ENCODE measurements around the gene ATP5F1D. TPM values are rescaled to one million over a fixed set of nuclear protein-coding genes. Genes with fewer than 3 reads are reported as not detected.

ATP5F1D gene
- total and polyA plus RNA-seq, 2 donors (not counting 1 experiment from before 2014, with no cell fraction given): 150 to 166 TPM

DNA sequence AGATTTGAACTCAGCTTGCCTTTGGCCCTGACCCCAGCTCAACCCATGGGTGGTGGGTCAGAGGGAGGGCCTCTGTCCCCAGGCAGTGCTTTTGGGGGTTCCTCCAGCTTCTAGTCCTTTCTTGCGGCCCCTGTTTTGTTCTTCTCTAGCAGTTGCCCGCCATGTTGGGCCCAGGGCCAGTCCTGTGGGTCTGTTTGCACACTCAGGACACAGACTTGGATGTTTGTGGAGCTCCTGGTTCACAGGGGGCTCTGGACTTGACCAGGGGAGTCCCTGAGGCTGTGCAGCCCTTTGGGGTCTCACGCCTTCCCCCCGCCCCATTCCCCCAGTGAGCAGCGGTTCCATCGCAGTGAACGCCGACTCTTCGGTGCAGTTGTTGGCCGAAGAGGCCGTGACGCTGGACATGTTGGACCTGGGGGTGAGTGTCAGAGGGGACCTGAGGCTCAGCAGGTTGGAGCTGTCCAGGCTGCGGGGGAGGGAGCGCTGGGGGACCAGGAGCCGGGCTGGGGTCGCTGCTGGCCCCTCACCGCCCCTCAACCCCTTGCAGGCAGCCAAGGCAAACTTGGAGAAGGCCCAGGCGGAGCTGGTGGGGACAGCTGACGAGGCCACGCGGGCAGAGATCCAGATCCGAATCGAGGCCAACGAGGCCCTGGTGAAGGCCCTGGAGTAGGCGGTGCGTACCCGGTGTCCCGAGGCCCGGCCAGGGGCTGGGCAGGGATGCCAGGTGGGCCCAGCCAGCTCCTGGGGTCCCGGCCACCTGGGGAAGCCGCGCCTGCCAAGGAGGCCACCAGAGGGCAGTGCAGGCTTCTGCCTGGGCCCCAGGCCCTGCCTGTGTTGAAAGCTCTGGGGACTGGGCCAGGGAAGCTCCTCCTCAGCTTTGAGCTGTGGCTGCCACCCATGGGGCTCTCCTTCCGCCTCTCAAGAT lies 2.5 kb downstream of the ATP5F1D start:
- Histone ChIP-seq H3K9ac (ENCODE audit: low read length) (peak overlapping the region; percentile 56), H3K27me3 (replicated peaks in 1 of 4; ENCODE audit: control extremely low read depth in 1 of 4, control insufficient read depth in 3 of 4, insufficient read depth in 4 of 4, low read length in 3 of 4) (no peaks in the 10 kb centered on the region), H3K4me1 (ENCODE audit: control insufficient read depth in 2 of 2, insufficient read depth in 2 of 2, low read length in 2 of 2) (peaks cover 37 to 61% of the 10 kb centered on the region in 2 donors), H3K36me3 (replicated peaks in 1 of 2; ENCODE audit: control extremely low read depth in 1 of 2, control insufficient read depth in 1 of 2, extremely low read depth in 1 of 2, insufficient read depth in 2 of 2, low read length in 1 of 2) (peaks cover 0 to 4% of the 10 kb centered on the region in 2 experiments), H3K27ac (ENCODE audit: low read length in 2 of 2) (peak overlapping the region; percentile 48 to 53), H4K20me1 (ENCODE audit: control insufficient read depth, insufficient read depth, low read length, poor library complexity, severe bottlenecking) (peaks cover 17% of the 10 kb centered on the region), H2AFZ (ENCODE audit: insufficient read depth, low read depth, low read length, poor library complexity, severe bottlenecking) (peak overlapping the region; percentile 59), H3K79me2 (ENCODE audit: control insufficient read depth, insufficient read depth, low read length) (peaks cover 23% of the 10 kb centered on the region), H3K9me3 (ENCODE audit: control extremely low read depth in 1 of 3, control insufficient read depth in 2 of 3, insufficient read depth in 1 of 3, low read length in 2 of 3) (no peaks in the 10 kb centered on the region), H3K4me2 (replicated peaks; ENCODE audit: low read depth, low read length, poor library complexity, severe bottlenecking) (peak overlapping the region; percentile 90), H3K4me3 (ENCODE audit: control extremely low read depth in 1 of 5, extremely low read depth in 1 of 5, insufficient read depth in 1 of 5, low read depth in 2 of 5, low read length in 4 of 5) (peak overlapping the region in 4 of 5 experiments; percentile 10 to 52 (median 30))
- Mint-ChIP-seq H3K9me3 (ENCODE audit: insufficient read depth) (no peaks in the 10 kb centered on the region), H3K27me3 (no peaks in the 10 kb centered on the region), H3K27ac (peak overlapping the region; percentile 95), H3K4me1 (peaks cover 34% of the 10 kb centered on the region), H3K4me3 (peak overlapping the region; percentile 84)
- WGBS (ENCODE audit: insufficient coverage): 59% methylated on average over 33 of the region's 33 CpGs
- POLR2A ChIA-PET: interaction anchor here (0.7 to 7.8 kb wide), 10 partner anchors 9 to 217 kb away, joined by 3 to 402 read pairs (median 10); partner anchors contain the start of genes ARHGAP45, CIRBP, CNN2 and FAM174C
- intact Hi-C loops (cut with micrococcal nuclease): loop anchor here (1.0 to 10.0 kb wide), 8 partner anchors 22 to 1941 kb away; partner anchors contain the start of genes CNN2, GPX4, NCLN and NDUFS7
- peak; percentile 91 for DNase-seq
- peak; percentile 42 for ATAC-seq (ENCODE audit: low read depth)
- CTCF ChIA-PET: interaction anchor here (0.5 to 8.0 kb wide), 46 partner anchors 10 to 380 kb away, joined by 3 to 658 read pairs (median 4); partner anchors contain the start of genes ABCA7, CIRBP, FAM174C and MED16
- TF ChIP-seq, protein P1, sequence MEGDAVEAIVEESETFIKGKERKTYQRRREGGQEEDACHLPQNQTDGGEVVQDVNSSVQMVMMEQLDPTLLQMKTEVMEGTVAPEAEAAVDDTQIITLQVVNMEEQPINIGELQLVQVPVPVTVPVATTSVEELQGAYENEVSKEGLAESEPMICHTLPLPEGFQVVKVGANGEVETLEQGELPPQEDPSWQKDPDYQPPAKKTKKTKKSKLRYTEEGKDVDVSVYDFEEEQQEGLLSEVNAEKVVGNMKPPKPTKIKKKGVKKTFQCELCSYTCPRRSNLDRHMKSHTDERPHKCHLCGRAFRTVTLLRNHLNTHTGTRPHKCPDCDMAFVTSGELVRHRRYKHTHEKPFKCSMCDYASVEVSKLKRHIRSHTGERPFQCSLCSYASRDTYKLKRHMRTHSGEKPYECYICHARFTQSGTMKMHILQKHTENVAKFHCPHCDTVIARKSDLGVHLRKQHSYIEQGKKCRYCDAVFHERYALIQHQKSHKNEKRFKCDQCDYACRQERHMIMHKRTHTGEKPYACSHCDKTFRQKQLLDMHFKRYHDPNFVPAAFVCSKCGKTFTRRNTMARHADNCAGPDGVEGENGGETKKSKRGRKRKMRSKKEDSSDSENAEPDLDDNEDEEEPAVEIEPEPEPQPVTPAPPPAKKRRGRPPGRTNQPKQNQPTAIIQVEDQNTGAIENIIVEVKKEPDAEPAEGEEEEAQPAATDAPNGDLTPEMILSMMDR (IDR thresholded peaks at IDR 0.05): peak; percentile 89
- no peak for TF ChIP-seq EZH2 (IDR thresholded peaks at IDR 0.05; ENCODE audit: borderline replicate concordance, insufficient read depth, low read depth, low read length, poor library complexity, severe bottlenecking)
